Body of pancreas (tissue), 4 donors: ENCODE measurements around the gene CHRDL2. TPM values are rescaled to one million over a fixed set of nuclear protein-coding genes. Genes with fewer than 3 reads are reported as not detected.
"Not testable (repeated sequence)": the region's sequence is repeated elsewhere in the genome, so short reads cannot be mapped to it uniquely, and the experiment has no call there.

Experiments
- ATAC-seq: fragments of 150-250 bp; one replicate; pipeline ENCODE4 v1.9.1; 2016
- DNase-seq, 4 donors: peaks; one replicate each; pipeline ENCODE4 v3.0.0-alpha.2; 2019
- H3K27ac ChIP-seq, 4 donors: fragments of 200-600 bp; sonication (generic); 1 replicate in 3 of 4; 2 replicates in 1 of 4; pipeline versions ENCODE4 v1.5.1 to v1.6.1; 2016 to 2019; ENCODE audit warnings: mild to moderate bottlenecking in 1 of 4, mixed read lengths in 1 of 4, moderate library complexity in 1 of 4
- H3K27me3 ChIP-seq, 2 donors: fragments of 200-600 bp; sonication (generic); one replicate each; pipeline ENCODE4 v1.6.0; 2016; ENCODE audit warnings: mild to moderate bottlenecking in 1 of 2
- H3K36me3 ChIP-seq, 2 donors: fragments of 200-600 bp; sonication (generic); replicated peaks in 1 of 2; 2 replicates each; pipeline ENCODE4 v1.5.1; 2016; ENCODE audit warnings: low read depth in 2 of 2; ENCODE audit not compliant: insufficient read depth in 1 of 2
- H3K4me1 ChIP-seq: fragments of 200-600 bp; sonication (generic); one replicate; pipeline ENCODE4 v1.6.0; 2016
- H3K4me3 ChIP-seq, 2 donors: fragments of 200-600 bp; sonication (generic); 1 replicate in 1 of 2; 2 replicates in 1 of 2; pipeline ENCODE4 v1.5.1; 2016 to 2019
- H3K9me3 ChIP-seq, 3 donors: fragments of 200-600 bp; sonication (generic); 1 replicate in 2 of 3; 2 replicates in 1 of 3; pipeline ENCODE4 v1.5.1; 2016
- CTCF ChIP-seq, 7 experiments: fragments of 450-650 bp in 4 of 7; fragments of 200-600 bp in 3 of 7; sonication (generic) in 3 of 7; IDR thresholded peaks; one replicate each; pipeline ENCODE4 v1.5.1; 2016 to 2019; ENCODE audit warnings: antibody characterized with exemption in 7 of 7
- POLR2A ChIP-seq, 3 donors: fragments of 450-650 bp; IDR thresholded peaks; one replicate each; pipeline ENCODE4 v1.6.1; 2016; ENCODE audit warnings: antibody characterized with exemption in 3 of 3, mild to moderate bottlenecking in 2 of 3
- WGBS, 2 donors: methylation state at CpG; one replicate each; pipeline ENCODE4 v1.1.5; 2017; 5-methylcytosine and 5-hydroxymethylcytosine counted together
- intact Hi-C: fragments of 100-400 bp; cut with DNase I; formaldehyde crosslinking; loops from one replicate; pipeline ENCODE4 v1.15.1; 2023
- total RNA-seq, 2 donors: library from RNA; depleted of rRNA; stranded (reverse); fragments of >200 nt; gene quantifications; one replicate each; pipeline ENCODE4 v1.1.0, GENCODE V29; 2016

The CHRDL2 gene
- total RNA-seq, 2 donors from 2014 or later = not detected

- Histone ChIP-seq H3K4me3 (no peak overlapping the region), H3K36me3 (no peaks in the 10 kb centered on the region), H3K4me1 (peaks cover 15% of the 10 kb centered on the region), H3K27me3 (no peaks in the 10 kb centered on the region), H3K9me3 (no peaks in the 10 kb centered on the region), H3K27ac (no peak overlapping the region)
- ATAC-seq = no peak
- 73 to 78% methylated on average over 5 of the region's 5 CpGs for WGBS, 2 donors
- intact Hi-C loops = no loop called here
- no peak for TF ChIP-seq CTCF (IDR thresholded peaks at IDR 0.05)
- no peak for TF ChIP-seq POLR2A (IDR thresholded peaks at IDR 0.05)
- DNase-seq = no peak
These were observed 39.2 kb upstream of the CHRDL2 start for GRCh38 chr11:74770456-74770855.

GRCh38 chr11:74769055-74769707 lies 38.0 kb upstream of the CHRDL2 start:
- DNase-seq (no peak), ATAC-seq (no peak)
- 65 to 82% methylated on average over 2 of the region's 2 CpGs for WGBS, 2 donors
- Histone ChIP-seq H3K27me3 (no peaks in the 10 kb centered on the region), H3K36me3 (no peaks in the 10 kb centered on the region), H3K9me3 (no peaks in the 10 kb centered on the region), H3K27ac (no peak overlapping the region), H3K4me1 (peaks cover 15% of the 10 kb centered on the region), H3K4me3 (no peak overlapping the region)
- intact Hi-C loops = no loop called here
- TF ChIP-seq POLR2A (IDR thresholded peaks at IDR 0.05) = no peak
- TF ChIP-seq CTCF (IDR thresholded peaks at IDR 0.05) = no peak

GRCh38 chr11:74768172-74768651 lies 37.0 kb upstream of the CHRDL2 start:
- intact Hi-C loops, H3K36me3 ChIP-seq, H3K27ac ChIP-seq, H3K27me3 ChIP-seq, DNase-seq, H3K4me3 ChIP-seq, H3K9me3 ChIP-seq, ATAC-seq: not testable (repeated sequence)
- H3K4me1 ChIP-seq = peaks cover 12% of the 10 kb centered on the region
- WGBS, 2 donors = 92 to 96% methylated on average over 9 of the region's 9 CpGs

- DNase-seq (no peak), ATAC-seq (no peak)
- no peak for TF ChIP-seq POLR2A (IDR thresholded peaks at IDR 0.05)
- no peak for TF ChIP-seq CTCF (IDR thresholded peaks at IDR 0.05)
- intact Hi-C loops = no loop called here
- Histone ChIP-seq H3K9me3 (no peaks in the 10 kb centered on the region), H3K4me3 (no peak overlapping the region), H3K27me3 (no peaks in the 10 kb centered on the region), H3K27ac (no peak overlapping the region), H3K36me3 (no peaks in the 10 kb centered on the region), H3K4me1 (no peaks in the 10 kb centered on the region)
- WGBS, 2 donors = 92 to 100% methylated on average over 1 of the region's 1 CpG
These were observed 35.7 kb upstream of the CHRDL2 start for GRCh38 chr11:74766905-74767304.

GRCh38 chr11:74756571-74756970 lies 25.3 kb upstream of the CHRDL2 start:
- no peak for ATAC-seq
- H3K9me3 ChIP-seq = no peaks in the 10 kb centered on the region
- no peaks in the 10 kb centered on the region for H3K36me3 ChIP-seq
- TF ChIP-seq CTCF (IDR thresholded peaks at IDR 0.05) (no peak), POLR2A (IDR thresholded peaks at IDR 0.05) (no peak)
- H3K27ac ChIP-seq = no peak overlapping the region
- intact Hi-C loops = no loop called here
- WGBS, 2 donors = 83 to 95% methylated on average over 1 of the region's 1 CpG
- DNase-seq = no peak
- no peak overlapping the region for H3K4me3 ChIP-seq
- no peaks in the 10 kb centered on the region for H3K27me3 ChIP-seq
- H3K4me1 ChIP-seq = peaks cover 30% of the 10 kb centered on the region
